ENCODE data around the gene TNN.

TNN gene

DNA sequence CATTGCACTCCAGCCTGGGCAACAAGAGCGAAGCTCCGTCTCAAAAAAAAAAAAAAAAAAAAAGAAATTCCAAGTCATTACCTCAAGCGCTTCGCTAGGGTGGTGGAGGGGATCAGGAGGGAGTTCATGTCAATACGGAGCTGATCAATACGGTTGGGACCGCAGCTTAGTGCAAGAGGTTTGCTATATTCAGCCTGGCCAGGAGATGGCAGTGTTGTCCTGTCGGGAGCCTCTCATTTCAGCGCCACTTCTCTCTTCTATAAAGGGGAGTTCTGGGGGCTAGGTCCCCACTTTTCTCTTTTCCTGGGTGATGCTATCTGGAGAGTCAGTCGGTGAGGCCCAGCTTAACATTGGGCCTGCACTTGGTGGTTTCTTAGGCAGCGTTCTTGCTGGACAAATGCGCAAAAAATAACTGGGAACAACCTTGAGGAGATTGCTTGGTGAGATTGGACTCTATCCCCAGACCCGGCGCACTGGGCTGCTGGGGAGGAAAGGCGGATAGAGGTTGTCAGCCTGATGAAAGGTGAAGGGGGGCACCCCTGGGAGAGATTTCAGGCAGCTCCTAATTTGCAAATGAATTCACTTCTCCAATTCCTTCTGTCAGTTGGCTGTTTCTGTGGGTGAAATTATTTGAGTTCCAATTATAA, 84.5 kb downstream of the TNN start:
- H3K4me3 ChIP-seq (ENCODE audit: control insufficient read depth, low read depth, low read length): no peak overlapping the region
- TF ChIP-seq, protein P1, sequence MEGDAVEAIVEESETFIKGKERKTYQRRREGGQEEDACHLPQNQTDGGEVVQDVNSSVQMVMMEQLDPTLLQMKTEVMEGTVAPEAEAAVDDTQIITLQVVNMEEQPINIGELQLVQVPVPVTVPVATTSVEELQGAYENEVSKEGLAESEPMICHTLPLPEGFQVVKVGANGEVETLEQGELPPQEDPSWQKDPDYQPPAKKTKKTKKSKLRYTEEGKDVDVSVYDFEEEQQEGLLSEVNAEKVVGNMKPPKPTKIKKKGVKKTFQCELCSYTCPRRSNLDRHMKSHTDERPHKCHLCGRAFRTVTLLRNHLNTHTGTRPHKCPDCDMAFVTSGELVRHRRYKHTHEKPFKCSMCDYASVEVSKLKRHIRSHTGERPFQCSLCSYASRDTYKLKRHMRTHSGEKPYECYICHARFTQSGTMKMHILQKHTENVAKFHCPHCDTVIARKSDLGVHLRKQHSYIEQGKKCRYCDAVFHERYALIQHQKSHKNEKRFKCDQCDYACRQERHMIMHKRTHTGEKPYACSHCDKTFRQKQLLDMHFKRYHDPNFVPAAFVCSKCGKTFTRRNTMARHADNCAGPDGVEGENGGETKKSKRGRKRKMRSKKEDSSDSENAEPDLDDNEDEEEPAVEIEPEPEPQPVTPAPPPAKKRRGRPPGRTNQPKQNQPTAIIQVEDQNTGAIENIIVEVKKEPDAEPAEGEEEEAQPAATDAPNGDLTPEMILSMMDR (conservative IDR thresholded peaks at IDR 0.05; ENCODE audit: control insufficient read depth, insufficient read depth, low read depth, low read length): peak; percentile 90
- DNase-seq (ENCODE audit: low read depth): peak; percentile 34

DNA sequence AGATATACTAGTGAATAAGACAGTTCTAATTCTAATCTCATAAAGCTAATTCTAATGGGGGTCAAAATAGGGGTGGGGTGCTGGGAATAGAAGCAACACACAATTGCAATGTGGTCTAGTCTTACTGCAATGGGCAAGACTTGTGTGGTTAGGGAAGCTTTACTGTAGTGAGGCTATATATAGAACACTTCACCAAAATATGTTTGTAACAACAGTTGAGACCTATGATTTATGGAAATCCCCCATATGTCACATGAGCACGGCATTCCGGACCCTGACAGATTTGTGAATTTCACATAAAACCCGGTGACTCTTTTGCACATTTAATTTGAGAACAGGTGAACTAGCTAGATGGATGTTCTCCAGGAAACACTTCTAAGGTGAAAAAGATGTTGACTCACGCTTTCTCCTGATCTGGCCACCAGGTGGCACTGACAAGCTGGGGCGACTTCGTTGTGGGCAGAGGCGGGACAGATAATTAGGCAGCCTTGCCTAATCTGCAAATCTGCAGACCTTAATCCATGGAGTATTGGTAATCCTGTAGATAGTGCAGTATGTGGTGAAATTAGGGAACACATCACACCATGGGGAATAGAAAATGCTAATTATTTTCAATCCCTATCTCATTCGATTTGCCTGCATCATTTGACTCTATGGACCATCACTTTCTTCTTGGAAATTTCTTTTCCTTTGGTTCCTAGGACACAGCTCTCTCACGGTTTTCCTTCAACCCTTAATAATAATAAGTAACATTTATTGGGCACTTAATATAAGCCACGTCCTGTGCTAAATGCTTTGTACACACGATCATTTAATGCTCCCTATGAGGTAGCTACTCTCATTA, 87.2 kb downstream of the TNN start:
- TF ChIP-seq, protein P1 (conservative IDR thresholded peaks at IDR 0.05; ENCODE audit: control insufficient read depth, insufficient read depth, low read depth, low read length): peak; percentile 87
- peak; percentile 56 for DNase-seq (ENCODE audit: low read depth)

DNA sequence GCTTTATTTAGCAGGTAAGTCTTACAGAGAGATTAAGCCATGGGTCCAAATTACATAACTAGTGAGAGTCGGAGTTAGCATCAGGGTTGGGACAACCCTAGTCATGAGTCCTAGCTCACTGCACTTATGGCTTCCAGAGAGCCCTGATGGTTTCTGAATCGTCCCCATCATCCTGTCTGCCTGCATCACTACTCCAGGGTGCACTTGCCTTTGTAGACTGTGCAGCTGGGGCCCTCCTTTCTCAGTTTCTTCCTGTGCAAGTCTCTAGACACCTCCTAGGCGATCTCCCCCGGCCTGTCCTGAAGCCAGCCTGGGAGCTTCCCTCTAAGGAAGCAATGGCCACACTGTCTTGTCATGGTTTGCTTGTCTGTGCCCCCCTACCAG, 87.8 kb downstream of the TNN start:
- DNase-seq (ENCODE audit: low read depth): no peak
- TF ChIP-seq, protein P1 (conservative IDR thresholded peaks at IDR 0.05; ENCODE audit: control insufficient read depth, insufficient read depth, low read depth, low read length): no peak
- no peak overlapping the region for H3K4me3 ChIP-seq (ENCODE audit: control insufficient read depth, low read depth, low read length)

More for the DNA sequence above, 87.2 kb downstream of the TNN start:
- H3K4me3 ChIP-seq (ENCODE audit: control insufficient read depth, low read depth, low read length): no peak overlapping the region

DNA sequence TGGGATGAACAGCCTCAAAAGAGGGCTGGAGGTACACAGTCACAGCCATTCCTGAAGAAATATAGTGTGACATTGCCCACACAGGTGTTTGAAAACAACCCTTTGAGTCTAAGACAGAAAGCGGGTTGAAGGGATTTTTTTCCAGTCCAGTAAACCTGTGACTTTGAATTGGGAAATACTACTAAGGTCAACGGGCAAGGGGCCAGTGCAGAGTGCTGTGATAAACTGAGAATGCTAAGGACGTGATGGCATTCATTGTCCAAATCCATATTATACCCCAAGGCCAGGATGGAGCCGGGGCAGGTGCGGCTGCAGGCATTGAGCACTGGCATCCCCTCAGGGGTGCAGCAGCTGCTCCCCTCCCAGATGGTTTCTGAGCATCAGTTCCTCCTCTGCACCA, 88.3 kb downstream of the TNN start:
- DNase-seq (ENCODE audit: low read depth): no peak
- H3K4me3 ChIP-seq (ENCODE audit: control insufficient read depth, low read depth, low read length): no peak overlapping the region
- TF ChIP-seq, protein P1 (conservative IDR thresholded peaks at IDR 0.05; ENCODE audit: control insufficient read depth, insufficient read depth, low read depth, low read length): no peak

DNA sequence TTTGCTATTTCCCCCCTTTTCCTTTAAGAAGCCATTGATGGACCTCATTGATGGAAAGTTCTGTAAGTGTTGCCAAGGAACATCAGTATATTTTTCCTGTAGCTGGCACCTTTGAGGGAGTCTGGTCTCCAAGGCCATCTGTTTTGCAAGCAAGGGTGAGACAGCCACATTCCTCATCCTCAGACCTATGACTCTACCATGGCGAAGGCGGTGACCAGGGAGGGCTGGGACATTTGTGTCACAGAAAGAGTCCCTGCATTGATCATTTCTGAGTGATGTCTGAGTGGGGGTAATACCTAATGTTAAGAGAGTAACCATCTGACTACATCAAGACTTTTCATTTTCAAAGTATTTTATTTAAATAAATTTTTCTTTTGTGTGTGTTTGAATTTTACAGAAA, 89.6 kb downstream of the TNN start:
- H3K4me3 ChIP-seq (ENCODE audit: control insufficient read depth, low read depth, low read length): no peak overlapping the region
- no peak for DNase-seq (ENCODE audit: low read depth)
- TF ChIP-seq, protein P1 (conservative IDR thresholded peaks at IDR 0.05; ENCODE audit: control insufficient read depth, insufficient read depth, low read depth, low read length): no peak

DNA sequence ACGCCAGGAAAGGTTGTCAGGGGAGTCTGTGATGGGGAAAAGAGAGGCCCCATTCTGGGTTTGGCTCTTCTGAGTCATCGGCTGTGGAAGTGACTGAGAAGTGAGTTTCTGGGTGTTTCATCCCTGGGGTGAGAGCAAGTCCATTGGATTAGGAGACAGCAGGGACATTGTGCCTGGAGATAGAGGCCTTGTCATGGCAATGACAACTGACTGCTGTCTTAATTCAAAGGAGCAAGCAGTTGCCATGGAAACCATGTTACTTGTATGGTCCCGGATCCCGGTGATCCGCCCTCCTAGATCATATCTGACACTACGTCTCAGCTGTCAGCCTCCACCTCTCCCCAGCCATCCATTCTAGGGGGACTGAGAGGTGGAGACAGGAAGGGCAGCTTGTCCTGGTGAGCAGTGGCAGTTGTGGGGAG, 90.5 kb downstream of the TNN start:
- H3K4me3 ChIP-seq (ENCODE audit: control insufficient read depth, low read depth, low read length): no peak overlapping the region
- TF ChIP-seq, protein P1 (conservative IDR thresholded peaks at IDR 0.05; ENCODE audit: control insufficient read depth, insufficient read depth, low read depth, low read length): no peak
- DNase-seq (ENCODE audit: low read depth): no peak

Data from fibroblast of mammary gland (primary cell).